NOMO-1 treated with DMSO at 0.1 percent for 48 hours (cell line): ENCODE measurements around the gene TMEM217.

Experiments used
- DNase-seq: peaks from one replicate; lab custom pipeline; 2025; ENCODE audit not compliant: unreplicated experiment; lab: John Stamatoyannopoulos, UW

The TMEM217 gene

DNA sequence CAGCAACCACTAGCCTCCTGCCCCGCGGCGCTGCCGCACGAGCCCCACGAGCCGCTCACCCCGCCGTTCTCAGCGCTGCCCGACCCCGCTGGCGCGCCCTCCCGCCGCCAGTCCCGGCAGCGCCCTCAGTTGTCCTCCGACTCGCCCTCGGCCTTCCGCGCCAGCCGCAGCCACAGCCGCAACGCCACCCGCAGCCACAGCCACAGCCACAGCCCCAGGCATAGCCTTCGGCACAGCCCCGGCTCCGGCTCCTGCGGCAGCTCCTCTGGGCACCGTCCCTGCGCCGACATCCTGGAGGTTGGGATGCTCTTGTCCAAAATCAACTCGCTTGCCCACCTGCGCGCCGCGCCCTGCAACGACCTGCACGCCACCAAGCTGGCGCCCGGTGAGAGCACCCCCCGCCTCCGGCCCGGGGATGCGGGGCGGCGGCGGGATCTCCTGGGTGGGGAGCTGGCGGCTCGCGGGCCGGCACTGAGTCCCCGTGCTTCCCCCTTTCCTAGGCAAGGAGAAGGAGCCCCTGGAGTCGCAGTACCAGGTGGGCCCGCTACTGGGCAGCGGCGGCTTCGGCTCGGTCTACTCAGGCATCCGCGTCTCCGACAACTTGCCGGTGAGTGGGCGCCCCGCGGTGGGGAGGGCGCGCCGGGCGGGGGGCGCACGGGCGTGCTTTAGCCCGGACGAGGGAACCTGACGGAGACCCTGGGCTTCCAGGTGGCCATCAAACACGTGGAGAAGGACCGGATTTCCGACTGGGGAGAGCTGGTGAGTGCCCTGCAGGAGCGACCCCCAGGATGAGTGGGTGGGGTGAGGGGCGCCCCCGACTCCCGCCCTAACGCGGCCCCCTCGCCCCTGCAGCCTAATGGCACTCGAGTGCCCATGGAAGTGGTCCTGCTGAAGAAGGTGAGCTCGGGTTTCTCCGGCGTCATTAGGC is 87.4 kb downstream of the TMEM217 start:
- DNase-seq: peak; percentile 44

DNA sequence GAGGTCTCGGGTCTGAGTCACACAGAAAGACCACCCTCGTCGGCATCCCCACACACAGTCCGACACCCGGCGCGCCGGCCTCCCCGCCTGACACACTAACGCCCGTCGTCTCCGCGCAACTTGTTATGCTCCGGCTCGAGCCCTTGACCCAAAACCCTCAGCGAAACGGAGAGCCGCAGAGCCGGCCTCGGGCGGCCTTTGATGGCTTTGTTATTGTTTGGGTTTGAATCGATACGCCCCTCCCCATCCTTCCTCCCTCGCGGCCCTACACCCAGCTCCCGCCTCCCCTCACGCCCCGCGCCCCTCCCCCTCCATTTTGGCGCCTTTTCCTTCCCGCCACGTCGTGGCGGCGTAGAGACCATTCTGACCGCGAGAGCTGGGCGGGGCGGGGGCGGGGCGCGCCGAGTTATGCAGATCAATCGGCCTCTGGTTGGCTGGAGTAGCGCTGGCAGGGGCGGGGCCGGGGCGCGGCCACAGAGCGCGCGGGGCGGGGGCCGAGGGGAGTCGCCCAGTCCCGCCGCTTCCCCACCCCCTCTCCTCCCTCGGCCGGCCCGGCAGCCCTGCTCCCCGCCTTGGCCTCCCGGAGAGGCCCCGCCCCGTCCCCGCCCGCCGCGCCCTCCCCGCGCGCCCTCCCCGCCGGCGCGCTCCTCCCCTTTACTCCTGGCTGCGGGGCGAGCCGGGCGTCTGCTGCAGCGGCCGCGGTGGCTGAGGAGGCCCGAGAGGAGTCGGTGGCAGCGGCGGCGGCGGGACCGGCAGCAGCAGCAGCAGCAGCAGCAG is 88.3 kb downstream of the TMEM217 start, which contains the start of gene PIM1:
TSS of gene PIM1 (plus strand) at position 657 of the 777 bp plus-strand sequence. CDS start 424 bp downstream, outside the sequence.
- peak; percentile 89 for DNase-seq

DNA sequence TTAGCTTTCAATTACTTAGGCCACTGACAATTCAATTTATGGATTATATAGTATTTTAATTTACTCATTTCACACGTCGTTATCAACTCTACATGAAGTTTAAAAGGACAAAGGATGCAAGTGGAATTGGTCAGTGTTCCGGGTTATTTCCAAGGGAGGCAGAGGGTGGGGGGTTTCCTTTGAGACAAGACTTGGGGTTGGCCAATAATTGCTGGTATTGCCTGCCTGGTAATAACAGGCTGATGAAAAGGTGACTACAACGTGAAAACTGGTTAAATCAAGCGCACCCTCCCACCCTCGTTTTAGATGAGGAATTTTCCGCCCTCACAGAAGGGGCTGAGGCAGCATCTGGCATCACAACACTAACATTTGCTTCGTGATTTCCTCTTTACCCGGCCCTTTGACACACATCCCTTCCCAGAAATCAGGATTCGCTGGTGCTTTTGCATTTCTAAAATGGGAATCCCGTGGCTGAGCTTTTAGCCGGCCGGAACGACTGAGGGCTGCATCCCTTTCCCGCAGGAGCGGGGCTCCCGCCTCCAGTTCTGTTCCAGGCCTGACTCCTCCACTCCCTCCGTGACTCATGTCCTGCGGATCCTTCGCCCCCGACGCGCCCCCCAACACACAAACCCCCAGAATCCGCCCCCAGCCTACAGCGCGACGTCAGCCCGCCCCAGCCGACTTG is 89.0 kb downstream of the TMEM217 start:
- no peak for DNase-seq

DNA sequence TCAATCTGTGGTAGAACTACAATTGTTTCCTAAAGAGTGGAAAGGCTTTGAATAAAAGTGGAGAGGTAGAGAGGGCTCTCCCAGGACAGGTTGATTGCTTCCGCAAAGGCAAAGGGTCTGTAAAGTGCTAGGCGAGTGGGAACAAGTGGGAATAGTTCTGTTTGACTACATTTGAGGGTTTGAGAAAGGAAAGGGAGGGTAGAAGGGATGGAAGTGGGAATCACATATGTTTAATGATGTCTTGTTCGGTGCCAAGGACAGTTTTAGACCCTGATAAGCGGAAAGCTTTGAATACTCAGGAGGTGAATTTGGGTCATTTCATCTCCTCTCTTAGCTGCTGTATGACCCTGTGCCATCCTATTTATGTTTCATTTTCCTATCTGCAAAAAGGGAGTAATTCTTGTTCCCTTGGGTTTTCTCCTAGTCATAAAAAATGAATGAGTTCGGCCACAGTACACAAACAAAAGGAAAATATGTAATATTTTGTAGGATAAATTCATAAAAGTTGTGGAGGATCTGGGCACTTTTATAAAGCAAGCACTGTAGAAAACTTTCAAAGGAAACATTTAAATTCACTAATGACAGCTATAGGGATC is 89.7 kb downstream of the TMEM217 start:
- no peak for DNase-seq

DNA sequence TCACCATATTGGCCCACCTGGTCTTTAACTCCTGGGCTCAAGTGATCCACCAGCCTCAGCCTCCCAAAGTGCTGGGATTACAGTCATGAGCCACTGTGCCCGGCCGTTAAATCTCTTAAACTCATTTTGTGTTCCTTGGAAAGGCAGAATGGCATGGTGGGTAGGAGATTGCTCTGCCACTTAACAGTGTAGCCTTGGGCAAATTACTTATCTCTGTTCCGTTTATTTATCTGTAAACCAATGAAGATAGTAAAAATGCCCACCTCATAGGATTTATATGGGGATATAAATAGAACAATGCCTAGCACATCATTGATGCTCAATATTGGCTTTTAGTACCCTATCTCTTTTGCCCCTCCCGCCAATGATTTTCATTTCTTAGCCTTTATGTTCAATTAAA is 95.2 kb downstream of the TMEM217 start:
- DNase-seq: no peak
